ENCODE results near the gene LARGE2.

The LARGE2 gene

DNA sequence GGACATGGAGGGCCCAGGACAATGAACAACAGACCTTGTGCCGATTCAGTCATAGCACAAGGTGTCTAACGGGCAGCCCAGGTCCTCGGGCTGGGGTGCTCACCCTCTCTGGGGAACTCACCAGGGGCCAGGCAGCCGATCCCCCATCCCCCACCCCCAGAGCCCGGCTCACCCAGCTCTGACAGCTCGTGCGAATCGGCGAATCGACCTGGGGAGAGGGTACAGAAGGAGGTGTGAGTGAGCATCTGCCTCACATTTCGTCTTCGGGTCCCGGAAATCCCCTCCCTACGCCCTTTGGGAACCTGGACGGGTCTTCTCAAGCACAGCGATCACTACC lies 5.2 kb upstream of the LARGE2 start:
- DNase-seq (ENCODE audit: low read depth), result no peak

DNA sequence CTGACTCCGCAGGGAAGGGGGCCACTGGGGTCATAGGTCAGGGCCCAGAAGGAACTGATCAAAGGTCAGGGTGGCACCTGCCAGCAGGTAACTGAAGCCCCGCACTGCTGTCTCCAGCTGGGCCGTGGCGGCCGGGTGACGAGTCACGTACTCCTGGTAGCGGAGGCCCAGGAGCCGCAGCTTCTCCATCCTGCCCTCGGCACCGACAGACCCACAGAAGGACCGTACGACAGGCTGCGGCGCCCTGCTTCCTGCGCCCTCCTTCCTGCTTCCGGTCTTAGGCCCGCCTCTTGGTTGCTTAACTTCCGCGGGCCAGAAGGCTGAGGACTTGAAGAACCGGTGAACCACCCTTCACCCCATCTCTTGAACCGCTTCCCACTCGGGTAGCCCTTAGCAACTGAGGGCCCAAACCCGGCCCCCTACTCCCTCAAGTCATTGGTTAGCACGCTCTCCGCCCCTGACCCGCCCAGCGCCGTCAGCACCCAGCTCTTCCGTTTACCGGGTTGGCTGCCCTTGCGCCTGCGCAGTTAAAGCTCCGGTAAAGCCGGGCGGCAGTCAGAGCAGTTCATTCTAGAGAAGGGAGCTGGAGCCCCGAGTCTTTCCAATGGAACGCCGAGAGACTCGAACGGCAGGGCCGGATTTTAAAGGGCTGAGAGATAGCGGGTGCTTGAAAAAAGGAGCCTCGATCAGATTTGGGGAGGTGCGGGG lies 4.7 kb upstream of the LARGE2 start, which contains the start of gene PEX16:
TSS of gene PEX16 (minus strand) at position 255 of the 708 bp plus-strand sequence. CDS start at position 189, 66 bp downstream.
- DNase-seq (ENCODE audit: low read depth), result peak; percentile 100

DNA sequence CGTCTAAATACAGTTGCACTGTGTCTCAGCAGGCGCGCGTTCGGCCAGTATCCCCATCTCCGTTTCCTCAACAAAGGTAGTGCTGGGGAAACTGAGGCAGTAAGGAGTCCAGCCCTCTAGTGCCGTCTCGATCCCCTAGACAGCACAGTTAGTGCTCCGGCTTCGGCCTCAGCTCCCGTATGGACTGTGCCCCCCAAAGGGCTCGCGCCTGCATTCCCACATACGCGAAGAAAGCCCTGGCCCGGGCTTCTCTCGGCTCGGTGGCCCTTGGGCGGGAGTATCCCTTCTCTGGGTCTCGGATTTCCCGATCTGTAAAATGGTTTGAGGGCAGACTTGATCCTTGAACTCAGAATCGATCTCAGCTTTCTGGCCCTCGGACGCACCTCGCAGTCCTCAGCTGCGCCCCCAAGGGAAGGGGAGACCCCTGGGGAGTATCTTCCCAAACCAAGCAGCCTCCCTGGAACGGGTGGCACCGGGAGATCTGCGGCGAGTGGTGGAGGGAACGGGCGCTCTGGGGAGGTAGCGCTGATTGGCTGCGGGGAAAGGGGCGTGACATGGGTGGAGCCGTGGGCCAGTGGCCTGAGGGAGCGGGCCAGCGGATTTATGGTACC lies 4.0 kb upstream of the LARGE2 start:
- DNase-seq (ENCODE audit: low read depth), result peak; percentile 62

DNA sequence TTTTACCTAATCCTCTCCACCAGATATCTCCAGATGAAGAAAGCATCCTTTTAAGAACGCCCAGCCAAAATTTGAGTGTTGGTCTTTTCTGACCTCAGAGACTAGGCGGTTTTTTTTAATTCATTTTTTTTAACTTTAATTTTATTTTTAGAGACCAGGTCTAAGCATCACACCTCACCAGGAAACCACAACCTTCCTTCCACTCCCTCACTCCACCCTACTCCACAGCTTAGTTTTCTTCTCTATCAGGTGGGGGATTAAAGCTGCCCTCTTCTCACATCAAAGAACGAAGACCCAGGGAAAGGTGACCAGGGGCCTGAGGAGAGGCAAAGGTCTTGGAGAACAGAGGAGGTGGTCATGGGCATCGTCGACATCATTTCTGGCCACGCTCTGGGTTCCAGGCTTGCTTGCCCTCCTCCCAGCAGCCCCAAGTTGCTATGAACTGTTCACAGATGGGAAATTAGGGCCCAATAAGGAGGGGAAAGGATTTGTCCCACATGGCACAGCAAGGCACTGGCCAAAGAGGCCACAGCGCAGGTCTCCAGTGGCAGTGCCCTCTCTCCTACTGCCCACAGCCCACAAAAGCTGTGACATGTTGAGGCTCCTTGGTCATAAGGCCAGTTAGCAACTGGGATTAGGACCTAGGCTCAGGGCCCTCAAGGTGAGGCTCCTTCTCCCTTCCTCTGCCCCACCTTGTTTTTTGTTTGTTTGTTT lies 3.3 kb upstream of the LARGE2 start:
- no peak for DNase-seq (ENCODE audit: low read depth)

DNA sequence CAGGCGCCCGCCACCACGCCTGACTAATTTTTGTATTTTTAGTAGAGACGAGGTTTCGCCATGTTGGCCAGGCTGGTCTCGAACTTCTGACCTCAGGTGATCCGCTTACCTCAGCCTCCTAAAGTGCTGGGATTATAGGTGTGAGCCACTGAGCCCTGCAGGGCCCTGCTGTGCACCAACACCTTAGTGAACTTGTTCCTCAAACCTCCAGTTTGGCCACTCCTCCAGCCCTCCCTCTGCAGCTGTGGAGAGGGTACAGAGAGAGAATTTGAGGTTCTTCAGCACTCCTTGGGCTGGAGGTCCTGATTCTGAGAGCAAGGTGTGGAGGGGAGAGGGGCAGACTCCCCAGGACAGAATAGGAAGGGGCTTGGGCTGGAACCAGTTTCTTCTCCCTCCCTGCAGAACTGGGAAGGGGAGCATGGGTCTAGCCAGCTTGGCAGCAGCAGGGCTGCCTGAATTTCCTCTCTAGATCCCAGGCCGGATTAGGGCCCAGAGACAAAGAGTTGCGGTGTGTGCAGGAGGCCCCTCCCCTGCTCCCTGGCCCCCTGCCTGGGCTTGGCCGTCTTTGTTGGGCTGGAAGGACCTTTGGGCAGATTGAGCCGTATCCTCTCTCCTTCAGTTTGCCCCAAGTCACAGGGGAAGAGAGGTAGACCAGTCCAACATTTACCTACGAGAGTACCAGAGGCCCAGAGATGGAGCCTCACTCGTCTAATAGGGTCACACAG lies 2.5 kb upstream of the LARGE2 start:
- DNase-seq (ENCODE audit: low read depth), result no peak

DNA sequence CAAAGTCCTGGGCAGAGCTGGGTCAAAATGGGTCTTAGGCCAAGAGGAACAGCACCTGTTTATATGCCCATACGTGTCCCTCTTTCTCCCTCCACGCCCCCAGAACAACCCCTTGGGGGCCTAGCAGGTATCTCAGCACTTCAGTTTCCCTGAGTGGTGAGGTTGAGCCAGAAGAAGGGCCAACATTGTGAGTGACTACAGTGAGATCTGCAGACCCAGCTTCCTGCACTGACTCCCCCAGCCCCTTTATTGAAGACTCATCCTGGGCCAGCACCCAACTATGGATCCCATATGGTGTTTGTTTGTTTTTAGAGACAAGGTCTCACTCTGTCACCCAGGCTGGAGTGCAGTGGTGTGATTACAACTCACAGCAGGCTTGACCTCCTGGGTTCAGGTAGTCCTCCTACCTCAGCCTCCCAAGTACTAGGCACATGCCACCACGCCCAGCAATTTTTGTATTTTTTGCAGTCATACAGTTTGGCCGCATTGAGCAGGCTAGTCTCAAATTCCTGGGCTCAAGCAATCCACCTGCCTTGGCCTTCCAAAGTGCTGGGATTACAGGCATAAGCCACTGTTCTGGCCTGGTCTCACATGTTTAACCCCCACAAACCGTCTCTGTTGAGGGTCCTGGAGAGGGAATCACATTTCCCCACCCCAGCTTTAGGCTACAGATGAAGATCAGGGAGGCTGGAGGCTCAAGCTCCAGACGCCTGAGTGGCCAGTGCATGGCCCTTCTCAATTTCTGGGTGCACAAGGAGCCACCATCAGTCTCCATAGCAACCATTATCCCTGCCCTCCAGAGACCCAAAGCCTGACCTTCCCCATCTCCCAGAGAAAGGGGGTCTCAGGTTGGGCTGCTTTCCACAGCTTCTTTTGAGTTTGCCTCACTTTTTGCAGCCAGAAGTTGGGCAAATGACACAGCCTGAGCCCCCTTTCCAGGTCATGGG lies 1.7 kb upstream of the LARGE2 start:
- no peak for DNase-seq (ENCODE audit: low read depth)

DNA sequence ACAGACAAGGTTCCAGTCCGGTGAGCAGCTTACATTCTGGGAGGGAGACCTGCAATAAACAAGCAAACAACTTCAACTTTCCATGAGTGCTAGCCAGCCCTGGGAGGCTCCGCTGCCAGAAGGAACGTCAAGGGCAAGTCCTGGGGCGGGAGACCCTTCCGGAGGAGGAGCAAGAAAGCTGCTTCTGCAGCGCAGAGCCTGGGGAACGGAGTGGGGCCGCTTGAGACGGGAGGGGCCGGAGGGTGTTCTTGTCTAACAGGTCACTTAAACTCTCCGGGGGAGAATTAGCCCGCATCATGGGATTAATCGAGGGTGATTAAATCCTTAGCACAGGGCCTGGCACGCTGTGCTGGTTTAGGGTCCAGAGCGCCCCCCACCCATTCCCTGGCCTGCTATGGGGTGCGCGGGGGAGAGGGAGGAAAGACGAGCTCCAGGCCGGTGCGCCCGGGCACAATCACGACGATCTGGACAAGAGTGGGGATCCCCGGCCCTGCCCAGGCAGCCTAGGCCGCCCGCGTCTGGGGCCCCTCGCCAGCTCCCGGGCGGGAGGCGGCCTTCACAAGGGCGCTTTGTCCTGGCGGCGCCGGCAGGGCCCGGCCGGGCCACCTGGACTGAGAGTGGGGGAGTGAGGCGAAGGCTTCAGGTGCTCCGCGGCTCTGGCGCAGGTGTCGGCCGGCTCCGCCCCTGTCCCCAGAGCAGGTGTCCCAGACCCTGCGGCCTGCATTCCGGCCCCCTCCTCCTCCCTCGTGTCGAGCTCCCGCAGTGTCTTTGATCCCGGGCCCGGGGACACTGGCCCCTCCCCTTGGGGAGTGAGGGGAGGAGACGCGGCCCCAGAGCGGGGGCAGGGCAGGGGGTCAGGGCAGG lies 663 bp upstream of the LARGE2 start:
- DNase-seq (ENCODE audit: low read depth), result no peak

DNA sequence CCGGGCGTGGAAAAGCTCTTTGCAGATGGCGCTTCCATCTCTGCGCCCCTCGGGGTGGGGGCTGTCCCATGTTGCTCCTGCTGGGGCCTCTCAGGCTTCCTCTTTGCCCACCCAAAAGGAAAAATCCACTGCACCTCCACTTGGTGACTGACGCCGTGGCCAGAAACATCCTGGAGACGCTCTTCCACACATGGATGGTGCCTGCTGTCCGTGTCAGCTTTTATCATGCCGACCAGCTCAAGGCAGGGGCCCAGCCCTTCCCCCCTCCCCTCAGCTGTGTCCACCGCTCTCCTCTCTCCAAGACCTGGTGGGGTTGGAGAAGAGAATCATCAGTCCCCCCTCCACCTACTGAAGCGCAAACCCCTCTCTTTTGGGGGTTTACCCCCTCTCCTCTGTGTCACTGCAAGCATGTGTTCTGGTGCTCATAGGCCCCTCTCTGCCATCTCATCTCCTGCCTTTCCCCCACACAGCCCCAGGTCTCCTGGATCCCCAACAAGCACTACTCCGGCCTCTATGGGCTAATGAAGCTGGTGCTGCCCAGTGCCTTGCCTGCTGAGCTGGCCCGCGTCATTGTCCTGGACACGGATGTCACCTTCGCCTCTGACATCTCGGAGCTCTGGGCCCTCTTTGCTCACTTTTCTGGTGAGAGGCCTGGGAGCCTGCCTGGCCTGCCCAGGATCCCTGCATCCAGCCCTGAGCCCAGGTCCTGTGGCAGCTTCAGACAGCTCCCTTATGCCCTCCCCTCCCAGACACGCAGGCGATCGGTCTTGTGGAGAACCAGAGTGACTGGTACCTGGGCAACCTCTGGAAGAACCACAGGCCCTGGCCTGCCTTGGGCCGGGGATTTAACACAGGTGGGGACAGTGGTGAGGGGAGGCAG lies 1.8 kb downstream of the LARGE2 start:
- no peak for DNase-seq (ENCODE audit: low read depth)

DNA sequence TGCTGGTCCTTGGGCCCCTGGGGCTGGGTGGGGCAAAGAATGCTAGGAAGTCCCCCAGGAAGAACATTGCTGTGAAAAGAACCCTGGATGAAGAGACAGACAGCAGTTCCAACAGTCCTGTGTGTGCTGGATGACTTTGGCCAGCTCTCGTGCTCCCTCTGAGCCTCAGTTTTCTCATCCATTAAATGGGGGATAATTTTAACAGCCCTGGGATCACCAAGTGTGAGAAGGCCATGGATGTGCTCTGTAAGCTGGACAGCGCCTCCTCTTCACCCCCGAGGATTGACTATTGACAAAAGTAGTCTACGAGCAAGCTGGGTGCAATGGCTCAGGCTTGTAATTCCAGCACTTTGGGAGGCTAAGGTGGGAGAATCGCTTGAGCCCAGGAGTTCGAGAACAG lies 2.5 kb downstream of the LARGE2 start:
- no peak for DNase-seq (ENCODE audit: low read depth)

DNA sequence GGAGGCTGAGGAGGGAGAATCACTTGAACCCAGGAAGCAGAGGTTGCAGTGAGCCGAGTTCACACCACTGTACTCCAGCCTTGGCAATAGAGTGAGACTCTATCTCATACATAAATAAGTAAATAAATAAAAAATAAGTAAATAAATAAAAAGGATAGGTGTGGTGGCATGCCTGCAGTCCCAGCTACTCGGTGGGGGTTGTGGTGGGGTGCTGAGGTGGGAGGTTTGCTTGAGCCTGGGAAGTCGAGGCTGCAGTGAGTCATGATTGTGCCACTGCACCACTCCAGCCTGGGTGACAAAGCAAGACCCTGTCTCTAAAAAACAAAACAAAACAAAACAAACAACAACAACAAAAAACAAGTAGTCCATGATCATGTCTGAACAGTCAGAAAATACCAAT lies 3.1 kb downstream of the LARGE2 start:
- no peak for DNase-seq (ENCODE audit: low read depth)

DNA sequence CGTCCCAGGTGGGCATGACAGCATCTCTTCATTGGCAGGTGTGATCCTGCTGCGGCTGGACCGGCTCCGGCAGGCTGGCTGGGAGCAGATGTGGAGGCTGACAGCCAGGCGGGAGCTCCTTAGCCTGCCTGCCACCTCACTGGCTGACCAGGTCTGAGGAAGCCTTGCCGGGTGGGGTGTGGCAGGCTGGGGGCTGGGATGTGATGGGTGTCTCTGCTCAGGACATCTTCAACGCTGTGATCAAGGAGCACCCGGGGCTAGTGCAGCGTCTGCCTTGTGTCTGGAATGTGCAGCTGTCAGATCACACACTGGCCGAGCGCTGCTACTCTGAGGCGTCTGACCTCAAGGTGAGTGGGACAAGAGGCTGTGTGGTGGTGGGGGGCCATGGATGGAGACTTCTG lies 3.5 kb downstream of the LARGE2 start:
- DNase-seq (ENCODE audit: low read depth), result no peak

DNA sequence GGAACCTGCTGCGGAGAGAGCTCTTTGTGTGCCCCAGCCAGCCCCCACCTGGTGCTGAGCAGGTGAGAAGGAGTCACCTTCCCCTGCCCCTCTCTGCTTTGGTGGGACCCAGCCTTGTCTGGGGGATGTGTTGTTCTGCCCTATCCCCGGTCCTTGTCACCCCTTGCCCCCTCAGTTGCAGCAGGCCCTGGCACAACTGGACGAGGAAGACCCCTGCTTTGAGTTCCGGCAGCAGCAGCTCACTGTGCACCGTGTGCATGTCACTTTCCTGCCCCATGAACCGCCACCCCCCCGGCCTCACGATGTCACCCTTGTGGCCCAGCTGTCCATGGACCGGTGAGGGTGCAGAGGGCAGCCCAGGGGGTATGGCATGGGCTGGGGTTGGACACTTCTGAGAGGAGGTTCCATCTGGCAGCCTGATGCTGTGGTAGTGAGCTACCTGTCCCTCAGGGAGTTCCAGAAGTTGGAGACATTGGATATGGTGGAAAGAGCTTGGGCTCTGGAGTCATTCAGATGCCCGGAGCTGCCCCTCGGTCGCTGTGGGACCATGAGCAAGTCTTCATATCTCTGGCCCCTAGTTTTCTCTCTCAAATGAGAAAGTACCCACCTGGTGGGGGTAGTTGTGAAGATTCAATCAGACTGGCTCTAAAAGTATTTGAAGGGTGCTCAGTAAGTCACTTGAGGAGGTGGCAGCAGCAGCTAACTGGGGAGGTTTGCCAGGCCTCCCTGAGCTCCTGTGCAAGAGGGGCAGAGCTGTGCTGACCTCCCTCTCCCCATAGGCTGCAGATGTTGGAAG lies 4.3 kb downstream of the LARGE2 start:
- no peak for DNase-seq (ENCODE audit: low read depth)

DNA sequence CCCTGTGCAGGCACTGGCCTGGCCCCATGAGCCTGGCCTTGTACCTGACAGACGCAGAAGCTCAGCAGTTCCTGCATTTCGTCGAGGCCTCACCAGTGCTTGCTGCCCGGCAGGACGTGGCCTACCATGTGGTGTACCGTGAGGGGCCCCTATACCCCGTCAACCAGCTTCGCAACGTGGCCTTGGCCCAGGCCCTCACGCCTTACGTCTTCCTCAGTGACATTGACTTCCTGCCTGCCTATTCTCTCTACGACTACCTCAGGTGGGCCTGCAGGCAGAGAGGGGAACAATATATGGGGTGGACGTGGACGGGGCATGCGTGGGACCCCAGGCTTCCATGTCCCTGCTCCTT lies 4.9 kb downstream of the LARGE2 start:
- no peak for DNase-seq (ENCODE audit: low read depth)

DNA sequence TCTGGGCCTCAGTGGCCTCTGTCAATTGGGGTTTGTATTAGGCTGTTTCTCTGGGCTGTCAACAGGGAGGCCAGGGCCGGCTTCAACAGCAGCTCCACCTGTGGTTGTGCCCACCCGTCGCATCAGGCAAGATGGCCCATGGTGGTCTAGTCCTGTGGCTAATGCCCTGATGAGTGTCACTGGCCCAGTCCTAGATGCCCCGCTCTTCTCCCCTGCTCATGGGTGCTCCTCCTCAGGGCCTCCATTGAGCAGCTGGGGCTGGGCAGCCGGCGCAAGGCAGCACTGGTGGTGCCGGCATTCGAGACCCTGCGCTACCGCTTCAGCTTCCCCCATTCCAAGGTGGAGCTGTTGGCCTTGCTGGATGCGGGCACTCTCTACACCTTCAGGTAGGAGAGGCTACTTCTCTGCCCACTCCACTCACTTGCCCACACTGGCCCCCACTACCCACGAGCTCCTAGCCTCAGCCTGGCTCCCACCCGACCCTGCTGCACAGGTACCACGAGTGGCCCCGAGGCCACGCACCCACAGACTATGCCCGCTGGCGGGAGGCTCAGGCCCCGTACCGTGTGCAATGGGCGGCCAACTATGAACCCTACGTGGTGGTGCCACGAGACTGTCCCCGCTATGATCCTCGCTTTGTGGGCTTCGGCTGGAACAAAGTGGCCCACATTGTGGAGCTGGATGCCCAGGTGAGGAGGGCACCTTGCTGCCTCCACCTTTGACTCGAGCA lies 5.4 kb downstream of the LARGE2 start:
- no peak for DNase-seq (ENCODE audit: low read depth)

DNA sequence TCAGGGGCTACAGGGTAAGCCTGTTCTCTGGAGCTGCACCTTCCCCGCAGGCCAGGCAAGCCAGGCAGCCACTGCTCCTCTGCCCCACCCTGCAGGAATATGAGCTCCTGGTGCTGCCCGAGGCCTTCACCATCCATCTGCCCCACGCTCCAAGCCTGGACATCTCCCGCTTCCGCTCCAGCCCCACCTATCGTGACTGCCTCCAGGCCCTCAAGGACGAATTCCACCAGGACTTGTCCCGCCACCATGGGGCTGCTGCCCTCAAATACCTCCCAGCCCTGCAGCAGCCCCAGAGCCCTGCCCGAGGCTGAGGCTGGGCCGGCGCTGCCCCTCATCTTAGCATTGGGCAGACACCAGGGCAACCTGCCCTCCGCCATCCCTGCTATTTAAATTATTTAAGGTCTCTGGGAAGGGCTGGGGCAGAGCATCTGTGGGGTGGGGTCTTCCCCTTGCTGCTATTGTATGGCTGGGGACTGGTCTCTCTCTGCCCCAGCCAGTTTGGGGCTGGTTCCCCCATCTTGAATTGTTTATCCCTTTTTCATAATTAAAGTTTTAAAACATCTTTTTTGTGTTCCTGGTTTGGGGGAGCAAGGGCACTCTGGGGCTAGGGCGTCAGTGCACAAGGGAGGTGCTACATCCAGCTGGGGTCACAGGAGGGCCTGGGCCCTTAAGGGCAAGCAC lies 6.2 kb downstream of the LARGE2 start:
- no peak for DNase-seq (ENCODE audit: low read depth)

DNA sequence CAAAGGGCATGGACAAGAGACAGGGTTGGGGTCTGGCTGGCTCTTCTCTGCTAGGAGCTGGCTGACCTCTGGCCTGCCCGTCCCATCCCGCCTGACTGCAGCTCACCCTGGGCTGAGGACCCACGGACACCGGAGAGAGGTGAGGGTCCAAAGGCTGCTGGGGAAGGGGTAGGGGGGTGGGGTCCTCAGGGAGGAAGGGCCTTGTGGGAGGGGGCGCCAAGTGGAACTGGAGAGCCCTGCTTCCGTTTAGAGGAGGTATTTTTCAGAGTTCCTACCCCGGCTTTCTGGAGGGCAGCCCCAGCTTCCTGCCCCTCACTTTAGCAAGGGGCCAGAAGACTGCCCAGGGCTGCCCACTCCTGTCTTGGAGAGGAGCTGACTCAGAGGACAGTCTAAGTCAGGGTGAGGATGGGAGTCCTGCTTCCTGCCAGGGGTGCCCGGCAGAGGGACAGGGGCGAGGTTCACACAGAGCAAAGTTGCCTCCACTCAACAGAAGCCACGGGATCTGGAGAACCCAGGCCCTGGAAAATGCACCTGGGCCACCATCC lies 7.1 kb downstream of the LARGE2 start:
- DNase-seq (ENCODE audit: low read depth), result no peak

All from fibroblast of gingiva (primary cell).